Measurements from ENCODE around the gene DENND2A. TPM values are rescaled to one million over a fixed set of nuclear protein-coding genes. Genes with fewer than 3 reads are reported as not detected.

The DENND2A gene
- total and polyA plus RNA-seq, 10 of the 15 experiments (the other 5 are each of a cell fraction or from before 2014, with no cell fraction given): 0.01 TPM; not detected in 9

GRCh38 chr7:140584195-140584851, 56.3 kb downstream of the DENND2A start:
- Histone ChIP-seq H3K9me3 (replicated peaks; ENCODE audit: control insufficient read depth, insufficient read depth, low read length) (no peaks in the 10 kb centered on the region), H4K20me1 (ENCODE audit: control insufficient read depth, insufficient read depth) (no peaks in the 10 kb centered on the region), H3K4me1 (ENCODE audit: control insufficient read depth, insufficient read depth, low read length) (no peaks in the 10 kb centered on the region), H3K4me3 (no peak overlapping the region), H3K79me2 (ENCODE audit: control insufficient read depth, insufficient read depth, low read length) (no peaks in the 10 kb centered on the region), H3K4me2 (ENCODE audit: control insufficient read depth, insufficient read depth) (no peak overlapping the region), H3K27me3 (replicated peaks in 1 of 2; ENCODE audit: control insufficient read depth in 2 of 2, insufficient read depth in 2 of 2, low read length in 1 of 2) (no peaks in the 10 kb centered on the region; a peak in 1 of 4 replicates), H2AFZ (ENCODE audit: control insufficient read depth, low read depth, low read length) (no peak overlapping the region), H3K27ac (ENCODE audit: control insufficient read depth, insufficient read depth) (no peak overlapping the region), H3K36me3 (ENCODE audit: control insufficient read depth in 2 of 2, insufficient read depth in 2 of 2, low read length in 1 of 2) (no peaks in the 10 kb centered on the region), H3K9ac (ENCODE audit: control insufficient read depth, insufficient read depth, low read length) (no peak overlapping the region)
- POLR2A ChIA-PET: no interaction called here
- in situ Hi-C loops (cut with MboI) (no loop called here), intact Hi-C loops (cut with micrococcal nuclease; ENCODE audit: unreplicated experiment) (no loop called here)
- no peak for FAIRE-seq
- RAD21 ChIA-PET (ENCODE audit: unreplicated experiment): no interaction called here
- BruUV-seq (replicated peaks): no TSS peak
- CTCF ChIA-PET: no interaction called here
- SMC1A ChIA-PET (ENCODE audit: uncharacterized antibody, unreplicated experiment): no interaction called here
- no peak for DNase-seq (ENCODE audit: low read depth, low spot score)
- no peak for TF ChIP-seq FOXK2 (IDR thresholded peaks at IDR 0.05)
- no peak for TF ChIP-seq MYC (IDR thresholded peaks at IDR 0.05; ENCODE audit: insufficient read depth, insufficient read length, insufficient replicate concordance, low read length, severe bottlenecking)
- no peak for TF ChIP-seq SP1 (IDR thresholded peaks at IDR 0.05; ENCODE audit: low read depth, low read length)
- TF ChIP-seq PRDM15 (CRISPR knock-in tag; IDR thresholded peaks at IDR 0.05): no peak
- no peak for TF ChIP-seq SREBF1 (IDR thresholded peaks at IDR 0.05; ENCODE audit: low read length)
- no peak for TF ChIP-seq USF2 (IDR thresholded peaks at IDR 0.05; ENCODE audit: borderline replicate concordance, low read depth, low read length)
- TF ChIP-seq POLR2AphosphoS5 (IDR thresholded peaks at IDR 0.05; ENCODE audit: low read length): no peak
- no peak for TF ChIP-seq NFYA (IDR thresholded peaks at IDR 0.05; ENCODE audit: borderline replicate concordance, low read depth, low read length)
- TF ChIP-seq ESRRA (IDR thresholded peaks at IDR 0.05; ENCODE audit: low read length): no peak
- TF ChIP-seq ATF3 (IDR thresholded peaks at IDR 0.05; ENCODE audit: borderline replicate concordance, extremely low read depth, low read depth, low read length): no peak
- TF ChIP-seq NFIC (IDR thresholded peaks at IDR 0.05; ENCODE audit: low read depth, low read length): no peak
- TF ChIP-seq ZZZ3 (IDR thresholded peaks at IDR 0.05; ENCODE audit: control insufficient read depth, insufficient read length, low read depth): no peak
- no peak for TF ChIP-seq STAT1 (conservative IDR thresholded peaks at IDR 0.05)
- no peak for TF ChIP-seq YY1 (IDR thresholded peaks at IDR 0.05; ENCODE audit: low read depth, low read length)
- TF ChIP-seq ATF2 (IDR thresholded peaks at IDR 0.05; ENCODE audit: low read length): no peak
- no peak for ATAC-seq
- WGBS (ENCODE audit: insufficient coverage, insufficient replicate concordance, low lambda C conversion rate, missing lambda C conversion rate): 72% methylated on average over 4 of the region's 4 CpGs

Data from GM12878 (cell line).